Measurements from ENCODE around the gene ATP6V1D. TPM values are rescaled to one million over a fixed set of nuclear protein-coding genes. Genes with fewer than 3 reads are reported as not detected.
A peak's percentile ranks its signal among the peaks of the same experiment; 100 is the strongest.
"Not testable (repeated sequence)": the region's sequence is repeated elsewhere in the genome, so short reads cannot be mapped to it uniquely, and the experiment has no call there.

Gene ATP6V1D
- total RNA-seq, 5 donors from 2014 or later (not counting 1 experiment from before 2014, with no cell fraction given), result 20.9 to 31.1 (median 24.5) TPM

GRCh38 chr14:67343601-67344230 is 15.9 kb downstream of the ATP6V1D start:
- no peak overlapping the region for H3K27ac ChIP-seq (ENCODE audit: low read length)
- no peak for ATAC-seq (replicated peaks in 1 of 4)
- no peaks in the 10 kb centered on the region for H3K9me3 ChIP-seq
- H3K4me3 ChIP-seq (ENCODE audit: control insufficient read depth in 1 of 2, extremely low read depth in 1 of 2, low read length in 1 of 2), result no peak overlapping the region
- Mint-ChIP-seq H3K4me3 (no peak overlapping the region), H3K27ac (no peak overlapping the region), H3K27me3 (no peaks in the 10 kb centered on the region), H3K36me3 (peaks cover 28% of the 10 kb centered on the region), H3K9me3 (no peaks in the 10 kb centered on the region), H3K4me1 (no peaks in the 10 kb centered on the region)
- POLR2A ChIA-PET, result interaction anchor here in 1 of 2 donors (0.7 kb wide), 1 partner anchor 233 kb away, joined by 3 read pairs; no protein-coding TSS in a partner anchor
- WGBS (ENCODE audit: insufficient coverage), result 43% methylated on average over 1 of the region's 4 CpGs
- no peak for DNase-seq
- H3K27me3 ChIP-seq (replicated peaks in 1 of 2; ENCODE audit: control insufficient read depth in 2 of 2, extremely low read depth in 1 of 2, insufficient read depth in 2 of 2, low read length in 1 of 2), result no peaks in the 10 kb centered on the region
- CTCF ChIA-PET, result no interaction called here
- peaks cover 7 to 58% of the 10 kb centered on the region in 2 donors for H3K36me3 ChIP-seq (ENCODE audit: control insufficient read depth in 2 of 2, extremely low read depth in 1 of 2, insufficient read depth in 1 of 2, low read length in 1 of 2)
- H3K4me1 ChIP-seq (ENCODE audit: control insufficient read depth in 1 of 2, extremely low read depth in 1 of 2, insufficient read depth in 2 of 2, low read length in 2 of 2), result no peaks in the 10 kb centered on the region

- H3K27ac ChIP-seq (ENCODE audit: low read length); ATAC-seq (replicated peaks in 1 of 4); POLR2A ChIA-PET; DNase-seq; H3K4me3 Mint-ChIP-seq; H3K4me1 Mint-ChIP-seq; H3K4me1 ChIP-seq (ENCODE audit: control insufficient read depth in 1 of 2, extremely low read depth in 1 of 2, insufficient read depth in 2 of 2, low read length in 2 of 2); CTCF ChIA-PET; H3K27me3 ChIP-seq (replicated peaks in 1 of 2; ENCODE audit: control insufficient read depth in 2 of 2, extremely low read depth in 1 of 2, insufficient read depth in 2 of 2, low read length in 1 of 2); H3K9me3 Mint-ChIP-seq; H3K27ac Mint-ChIP-seq; H3K4me3 ChIP-seq (ENCODE audit: control insufficient read depth in 1 of 2, extremely low read depth in 1 of 2, low read length in 1 of 2); H3K9me3 ChIP-seq; H3K27me3 Mint-ChIP-seq: not testable (repeated sequence)
- WGBS (ENCODE audit: insufficient coverage), result 98% methylated on average over 8 of the region's 31 CpGs
- H3K36me3 ChIP-seq (ENCODE audit: control insufficient read depth in 2 of 2, extremely low read depth in 1 of 2, insufficient read depth in 1 of 2, low read length in 1 of 2), result peaks cover 7 to 63% of the 10 kb centered on the region in 2 donors
- peaks cover 34% of the 10 kb centered on the region for H3K36me3 Mint-ChIP-seq
These were observed 18.4 kb downstream of the ATP6V1D start for GRCh38 chr14:67341231-67341630.

GRCh38 chr14:67335781-67336180 is 23.8 kb downstream of the ATP6V1D start:
- Mint-ChIP-seq H3K27me3 (no peaks in the 10 kb centered on the region), H3K4me1 (no peaks in the 10 kb centered on the region), H3K36me3 (peaks cover 55% of the 10 kb centered on the region), H3K4me3 (no peak overlapping the region), H3K27ac (no peak overlapping the region), H3K9me3 (no peaks in the 10 kb centered on the region)
- Histone ChIP-seq H3K4me1 (ENCODE audit: control insufficient read depth in 1 of 2, extremely low read depth in 1 of 2, insufficient read depth in 2 of 2, low read length in 2 of 2) (no peaks in the 10 kb centered on the region), H3K36me3 (ENCODE audit: control insufficient read depth in 2 of 2, extremely low read depth in 1 of 2, insufficient read depth in 1 of 2, low read length in 1 of 2) (peaks cover 4 to 70% of the 10 kb centered on the region in 2 donors), H3K4me3 (ENCODE audit: control insufficient read depth in 1 of 2, extremely low read depth in 1 of 2, low read length in 1 of 2) (no peak overlapping the region), H3K9me3 (no peaks in the 10 kb centered on the region), H3K27ac (ENCODE audit: low read length) (no peak overlapping the region), H3K27me3 (replicated peaks in 1 of 2; ENCODE audit: control insufficient read depth in 2 of 2, extremely low read depth in 1 of 2, insufficient read depth in 2 of 2, low read length in 1 of 2) (no peaks in the 10 kb centered on the region)
- ChIA-PET POLR2A (no interaction called here), CTCF (no interaction called here)
- no CpG with 5 or more reads among the region's 2 CpGs for WGBS (ENCODE audit: insufficient coverage)
- ATAC-seq (replicated peaks in 1 of 4) (no peak), DNase-seq (peak in 2 of 35 experiments; percentile 11 to 37)

- Histone ChIP-seq H3K27me3 (replicated peaks in 1 of 2; ENCODE audit: control insufficient read depth in 2 of 2, extremely low read depth in 1 of 2, insufficient read depth in 2 of 2, low read length in 1 of 2) (no peaks in the 10 kb centered on the region), H3K4me1 (ENCODE audit: control insufficient read depth in 1 of 2, extremely low read depth in 1 of 2, insufficient read depth in 2 of 2, low read length in 2 of 2) (no peaks in the 10 kb centered on the region), H3K36me3 (ENCODE audit: control insufficient read depth in 2 of 2, extremely low read depth in 1 of 2, insufficient read depth in 1 of 2, low read length in 1 of 2) (peaks cover 0 to 49% of the 10 kb centered on the region in 2 donors), H3K27ac (ENCODE audit: low read length) (no peak overlapping the region), H3K9me3 (no peaks in the 10 kb centered on the region), H3K4me3 (ENCODE audit: control insufficient read depth in 1 of 2, extremely low read depth in 1 of 2, low read length in 1 of 2) (no peak overlapping the region)
- CTCF ChIA-PET, result interaction anchor here (0.5 to 1.0 kb wide), 2 partner anchors 165 to 973 kb away, joined by 3 to 5 read pairs; no protein-coding TSS in a partner anchor
- POLR2A ChIA-PET, result interaction anchor here in 1 of 2 donors (0.6 kb wide), 1 partner anchor 1037 kb away, joined by 5 read pairs; no protein-coding TSS in a partner anchor
- Mint-ChIP-seq H3K27me3 (no peaks in the 10 kb centered on the region), H3K4me1 (no peaks in the 10 kb centered on the region), H3K9me3 (no peaks in the 10 kb centered on the region), H3K27ac (no peak overlapping the region), H3K4me3 (no peak overlapping the region), H3K36me3 (peaks cover 47% of the 10 kb centered on the region)
- DNase-seq, result no peak
- no peak for ATAC-seq (replicated peaks in 1 of 4)
- 100% methylated on average over 2 of the region's 5 CpGs for WGBS (ENCODE audit: insufficient coverage)
These were observed 27.1 kb downstream of the ATP6V1D start for GRCh38 chr14:67332468-67332867.

DNA sequence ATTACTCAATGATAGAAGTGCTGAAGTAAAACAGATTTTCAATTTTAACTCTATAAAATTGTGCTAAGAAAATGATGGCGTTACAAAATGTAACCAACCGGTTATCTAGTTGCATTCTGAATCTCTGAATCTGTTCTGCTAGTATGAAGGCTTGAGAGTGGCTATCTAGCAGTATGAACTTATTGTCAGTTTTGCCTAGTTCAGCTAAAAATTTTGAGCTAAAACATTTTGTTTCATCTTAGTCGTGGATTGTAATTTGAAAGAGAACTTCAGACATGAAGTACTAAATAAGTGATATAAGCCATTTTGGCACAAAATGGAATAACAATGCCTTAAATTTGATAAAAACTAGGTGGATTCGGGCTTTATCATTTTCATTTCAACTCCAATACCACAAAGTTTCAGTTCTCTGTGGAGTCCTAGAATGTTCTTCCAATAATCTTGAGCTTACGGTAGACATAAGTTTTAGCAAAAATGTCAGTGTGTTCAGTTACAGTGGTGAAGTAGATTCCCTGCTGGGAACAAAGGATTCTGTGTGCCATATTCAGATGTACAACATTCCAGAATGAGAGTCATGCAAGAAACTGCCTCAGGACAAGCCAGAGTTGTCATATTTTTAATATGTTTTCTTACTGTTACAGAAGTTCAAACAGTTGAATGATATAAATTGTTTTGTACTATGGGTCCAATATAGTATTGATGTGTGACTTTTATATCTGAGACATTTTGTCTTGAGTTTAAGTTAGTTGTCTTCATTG is 28.1 kb downstream of the ATP6V1D start:
- Histone ChIP-seq H3K27ac (ENCODE audit: low read length) (no peak overlapping the region), H3K27me3 (replicated peaks in 1 of 2; ENCODE audit: control insufficient read depth in 2 of 2, extremely low read depth in 1 of 2, insufficient read depth in 2 of 2, low read length in 1 of 2) (no peaks in the 10 kb centered on the region), H3K4me3 (ENCODE audit: control insufficient read depth in 1 of 2, extremely low read depth in 1 of 2, low read length in 1 of 2) (no peak overlapping the region), H3K4me1 (ENCODE audit: control insufficient read depth in 1 of 2, extremely low read depth in 1 of 2, insufficient read depth in 2 of 2, low read length in 2 of 2) (no peaks in the 10 kb centered on the region), H3K9me3 (no peaks in the 10 kb centered on the region), H3K36me3 (ENCODE audit: control insufficient read depth in 2 of 2, extremely low read depth in 1 of 2, insufficient read depth in 1 of 2, low read length in 1 of 2) (peaks cover 0 to 39% of the 10 kb centered on the region in 2 donors)
- ChIA-PET POLR2A (no interaction called here), CTCF (interaction anchor here in 1 of 2 donors (0.6 kb wide), 1 partner anchor 28 kb away, joined by 3 read pairs; the partner anchor contains the start of gene ATP6V1D)
- no peaks in the 10 kb centered on the region for H3K9me3 Mint-ChIP-seq
- 100% methylated on average over 1 of the region's 5 CpGs for WGBS (ENCODE audit: insufficient coverage)
- DNase-seq (no peak), ATAC-seq (replicated peaks in 1 of 4) (no peak)
- H3K36me3 Mint-ChIP-seq, result peaks cover 49% of the 10 kb centered on the region
- no peak overlapping the region for H3K4me3 Mint-ChIP-seq
- H3K4me1 Mint-ChIP-seq, result no peaks in the 10 kb centered on the region
- H3K27me3 Mint-ChIP-seq, result no peaks in the 10 kb centered on the region
- no peak overlapping the region for H3K27ac Mint-ChIP-seq

- H3K4me1 Mint-ChIP-seq, result not testable (repeated sequence)
These were observed 29.9 kb downstream of the ATP6V1D start for GRCh38 chr14:67329666-67330065.

More at GRCh38 chr14:67329666-67330065, 29.9 kb downstream of the ATP6V1D start:
- H3K4me3 ChIP-seq (ENCODE audit: control insufficient read depth in 1 of 2, extremely low read depth in 1 of 2, low read length in 1 of 2); H3K27me3 ChIP-seq (replicated peaks in 1 of 2; ENCODE audit: control insufficient read depth in 2 of 2, extremely low read depth in 1 of 2, insufficient read depth in 2 of 2, low read length in 1 of 2); H3K27ac Mint-ChIP-seq; H3K4me1 ChIP-seq (ENCODE audit: control insufficient read depth in 1 of 2, extremely low read depth in 1 of 2, insufficient read depth in 2 of 2, low read length in 2 of 2); ATAC-seq (replicated peaks in 1 of 4); POLR2A ChIA-PET; DNase-seq; H3K9me3 ChIP-seq; H3K9me3 Mint-ChIP-seq; H3K4me3 Mint-ChIP-seq; H3K27me3 Mint-ChIP-seq; H3K27ac ChIP-seq (ENCODE audit: low read length); CTCF ChIA-PET: not testable (repeated sequence)
- peaks cover 45% of the 10 kb centered on the region for H3K36me3 Mint-ChIP-seq
- peaks cover 2 to 23% of the 10 kb centered on the region in 2 donors for H3K36me3 ChIP-seq (ENCODE audit: control insufficient read depth in 2 of 2, extremely low read depth in 1 of 2, insufficient read depth in 1 of 2, low read length in 1 of 2)
- WGBS (ENCODE audit: insufficient coverage), result 100% methylated on average over 1 of the region's 4 CpGs

Data from T-cell (primary cell).